Measurements from ENCODE around the gene CFAP99. TPM values are rescaled to one million over a fixed set of nuclear protein-coding genes. Genes with fewer than 3 reads are reported as not detected.

The CFAP99 gene
- polyA plus RNA-seq, 3 donors, result 0.15 to 0.27 TPM; not detected in 1

DNA sequence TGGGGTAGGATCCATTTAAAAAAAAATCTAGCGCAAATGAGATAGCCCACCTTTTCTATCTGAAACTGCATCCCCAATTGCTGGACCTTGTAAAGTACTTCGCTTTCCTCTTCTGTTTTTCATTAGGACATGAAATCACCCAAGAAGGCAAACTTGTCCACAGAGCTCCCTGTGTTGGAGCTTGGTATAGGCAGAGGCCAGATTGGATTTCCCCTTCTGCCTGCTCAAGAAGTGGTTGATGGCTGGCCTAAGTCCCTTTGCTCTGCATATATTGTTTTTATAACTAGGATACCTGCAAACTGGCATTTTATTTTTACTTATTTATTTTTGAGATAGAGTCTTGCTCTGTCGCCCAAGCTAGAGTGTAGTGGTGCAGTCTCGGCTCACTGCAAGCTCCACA is 78.6 kb downstream of the CFAP99 start:
- H3K4me3 ChIP-seq (replicated peaks in 1 of 3; ENCODE audit: low read depth in 2 of 3, low read length in 3 of 3), result peak overlapping the region in 1 of 3 experiments; percentile 44
- H3K4me1 ChIP-seq (ENCODE audit: control insufficient read depth in 1 of 2, insufficient read depth in 2 of 2, low read length in 2 of 2), result peaks cover 18 to 20% of the 10 kb centered on the region in 2 donors
- no peak for DNase-seq
- Mint-ChIP-seq H3K4me1 (peaks cover 30% of the 10 kb centered on the region), H3K27me3 (ENCODE audit: low read depth in 3 of 3) (peaks cover 0 to 5% (median 1%) of the 10 kb centered on the region in 3 donors), H3K27ac (peak overlapping the region; percentile 87 to 95 (median 94)), H3K4me3 (peak overlapping the region; percentile 70 to 76), H3K36me3 (peaks cover 63 to 95% of the 10 kb centered on the region in 2 donors), H3K9me3 (peaks cover 0 to 2% (median 0%) of the 10 kb centered on the region in 7 donors)
- TF ChIP-seq CTCF (IDR thresholded peaks at IDR 0.05), result no peak
- H3K36me3 ChIP-seq (replicated peaks in 1 of 2; ENCODE audit: control insufficient read depth in 1 of 2, insufficient read depth in 2 of 2, low read length in 2 of 2), result peaks cover 36 to 81% of the 10 kb centered on the region in 2 donors
- peaks cover 74% of the 10 kb centered on the region for H3K79me2 ChIP-seq (ENCODE audit: insufficient read depth, low read length)
- H3K27ac ChIP-seq (ENCODE audit: low read depth in 1 of 2, low read length in 2 of 2), result peak overlapping the region; percentile 62 to 72
- WGBS (ENCODE audit: insufficient coverage), result no CpG with 5 or more reads among the region's 4 CpGs
- H4K20me1 ChIP-seq (ENCODE audit: insufficient read depth, low read length), result peaks cover 67% of the 10 kb centered on the region
- H3K27me3 ChIP-seq (ENCODE audit: control insufficient read depth in 2 of 2, insufficient read depth in 2 of 2, low read length in 2 of 2), result no peaks in the 10 kb centered on the region
- no peak overlapping the region for H3K9ac ChIP-seq (ENCODE audit: insufficient read depth, low read length, poor library complexity, severe bottlenecking)
- no peak overlapping the region for H2AFZ ChIP-seq (ENCODE audit: insufficient read depth, low read depth, low read length, poor library complexity, severe bottlenecking)
- H3K9me3 ChIP-seq (replicated peaks in 1 of 2; ENCODE audit: control insufficient read depth in 1 of 2, insufficient read depth in 1 of 2, low read length in 2 of 2), result no peaks in the 10 kb centered on the region
- intact Hi-C loops (cut with micrococcal nuclease), result loop anchor here in 1 of 2 donors (5.0 kb wide), 1 partner anchor 35 kb away; no protein-coding TSS in a partner anchor
- H3K4me2 ChIP-seq (replicated peaks; ENCODE audit: extremely low read depth, low read length, poor library complexity, severe bottlenecking), result peak overlapping the region; percentile 28

- peak overlapping the region; percentile 62 to 72 for H3K27ac ChIP-seq (ENCODE audit: low read depth in 1 of 2, low read length in 2 of 2)
- H2AFZ ChIP-seq (ENCODE audit: insufficient read depth, low read depth, low read length, poor library complexity, severe bottlenecking), result no peak overlapping the region
- peaks cover 29% of the 10 kb centered on the region for H3K4me1 Mint-ChIP-seq
- peak overlapping the region; percentile 28 for H3K4me2 ChIP-seq (replicated peaks; ENCODE audit: extremely low read depth, low read length, poor library complexity, severe bottlenecking)
- H3K9ac ChIP-seq (ENCODE audit: insufficient read depth, low read length, poor library complexity, severe bottlenecking), result no peak overlapping the region
- H3K4me1 ChIP-seq (ENCODE audit: control insufficient read depth in 1 of 2, insufficient read depth in 2 of 2, low read length in 2 of 2), result peaks cover 18 to 20% of the 10 kb centered on the region in 2 donors
- H3K9me3 Mint-ChIP-seq, result peaks cover 0 to 2% (median 0%) of the 10 kb centered on the region in 7 donors
- H3K27ac Mint-ChIP-seq, result peak overlapping the region; percentile 87 to 95 (median 94)
- H4K20me1 ChIP-seq (ENCODE audit: insufficient read depth, low read length), result peaks cover 63% of the 10 kb centered on the region
- no peaks in the 10 kb centered on the region for H3K27me3 ChIP-seq (ENCODE audit: control insufficient read depth in 2 of 2, insufficient read depth in 2 of 2, low read length in 2 of 2)
- peak overlapping the region; percentile 70 to 76 for H3K4me3 Mint-ChIP-seq
- peaks cover 69% of the 10 kb centered on the region for H3K79me2 ChIP-seq (ENCODE audit: insufficient read depth, low read length)
- intact Hi-C loops (cut with micrococcal nuclease), result loop anchor here in 1 of 2 donors (5.0 kb wide), 1 partner anchor 36 kb away; no protein-coding TSS in a partner anchor
- TF ChIP-seq CTCF (IDR thresholded peaks at IDR 0.05), result no peak
- peak overlapping the region in 1 of 3 experiments; percentile 44 for H3K4me3 ChIP-seq (replicated peaks in 1 of 3; ENCODE audit: low read depth in 2 of 3, low read length in 3 of 3)
- 8% methylated on average over 6 of the region's 9 CpGs for WGBS (ENCODE audit: insufficient coverage)
- peaks cover 0 to 5% (median 1%) of the 10 kb centered on the region in 3 donors for H3K27me3 Mint-ChIP-seq (ENCODE audit: low read depth in 3 of 3)
- H3K9me3 ChIP-seq (replicated peaks in 1 of 2; ENCODE audit: control insufficient read depth in 1 of 2, insufficient read depth in 1 of 2, low read length in 2 of 2), result no peaks in the 10 kb centered on the region
- peak; percentile 82 to 86 (median 84) for DNase-seq
- peaks cover 57 to 95% of the 10 kb centered on the region in 2 donors for H3K36me3 Mint-ChIP-seq
- peaks cover 31 to 77% of the 10 kb centered on the region in 2 donors for H3K36me3 ChIP-seq (replicated peaks in 1 of 2; ENCODE audit: control insufficient read depth in 1 of 2, insufficient read depth in 2 of 2, low read length in 2 of 2)
These were observed 79.2 kb downstream of the CFAP99 start for GRCh38 chr4:2497931-2498330.
